PC-9 (cell line): ENCODE measurements around the gene LRRC61.
"Not testable (repeated sequence)": the region's sequence is repeated elsewhere in the genome, so short reads cannot be mapped to it uniquely, and the experiment has no call there.

Experiments
- CTCF ChIP-seq: fragments of 200-600 bp; sonication (generic); conservative IDR thresholded peaks from 2 replicates; pipeline ENCODE4 v1.6.1; 2017; ENCODE audit warnings: mixed run types, antibody characterized with exemption, mild to moderate bottlenecking, moderate library complexity
- EZH2 ChIP-seq: fragments of 200-600 bp; sonication (generic); IDR thresholded peaks from 2 replicates; pipeline ENCODE4 v1.8.0; 2017; ENCODE audit warnings: antibody characterized with exemption, low read depth

GRCh38 chr7:150295614-150296013 is 27.5 kb upstream of the LRRC61 start:
- not testable (repeated sequence) for TF ChIP-seq CTCF, EZH2
